GM18867 (cell line): ENCODE data around the gene SDCCAG8.

Experiments used
- ATAC-seq: cut with Tn5 transposase; IDR thresholded peaks from one replicate; pipeline ENCODE4 v1.9.1; 2021; ENCODE audit warnings: mild to moderate bottlenecking, moderate library complexity; ENCODE audit not compliant: unreplicated experiment

Gene SDCCAG8

DNA sequence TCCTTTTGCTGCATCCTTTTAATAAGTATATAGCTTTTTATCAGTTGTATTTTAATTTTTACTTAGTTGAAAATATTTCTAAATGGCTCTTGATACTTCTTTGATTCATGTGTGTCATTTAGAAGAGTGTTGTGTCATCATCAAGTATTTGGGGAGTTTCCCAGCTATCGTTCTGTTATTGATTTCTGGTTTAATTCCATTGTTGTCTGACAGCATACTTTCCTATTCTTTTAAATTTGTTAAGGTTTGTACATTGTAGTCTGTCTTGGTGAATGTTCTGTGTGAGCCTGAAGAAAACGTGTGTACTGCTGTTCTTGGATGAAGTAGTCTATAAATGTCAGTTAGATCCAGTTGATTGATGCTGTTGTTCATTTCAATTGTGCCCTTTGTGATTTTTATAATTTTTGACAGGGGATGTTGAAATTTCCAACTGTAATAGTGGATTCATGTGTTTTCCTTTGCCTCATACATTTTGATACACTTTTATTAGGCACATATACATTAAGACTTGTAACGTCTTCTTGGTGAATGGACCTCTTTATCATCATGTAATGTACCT, 24.8 kb downstream of the SDCCAG8 start:
- no peak for ATAC-seq

DNA sequence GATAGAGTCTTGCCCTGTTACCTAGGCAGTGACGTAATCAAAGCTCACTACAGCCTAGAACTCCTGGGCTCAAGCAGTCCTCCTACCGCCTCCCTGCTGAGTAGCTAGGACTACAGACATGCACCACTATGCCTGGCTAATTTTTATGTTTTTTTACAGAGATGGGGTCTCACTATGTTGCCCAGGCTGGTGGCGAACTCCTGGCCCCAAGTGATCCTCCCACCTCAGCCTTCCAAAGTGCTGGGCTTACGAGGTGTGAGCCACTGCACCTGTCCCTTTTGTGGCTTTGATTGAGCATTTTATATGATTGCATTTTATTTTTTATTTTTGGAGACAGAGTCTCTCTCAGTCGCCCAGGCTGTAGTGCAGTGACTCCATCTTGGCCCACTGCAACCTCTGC, 25.8 kb downstream of the SDCCAG8 start:
- ATAC-seq = no peak

DNA sequence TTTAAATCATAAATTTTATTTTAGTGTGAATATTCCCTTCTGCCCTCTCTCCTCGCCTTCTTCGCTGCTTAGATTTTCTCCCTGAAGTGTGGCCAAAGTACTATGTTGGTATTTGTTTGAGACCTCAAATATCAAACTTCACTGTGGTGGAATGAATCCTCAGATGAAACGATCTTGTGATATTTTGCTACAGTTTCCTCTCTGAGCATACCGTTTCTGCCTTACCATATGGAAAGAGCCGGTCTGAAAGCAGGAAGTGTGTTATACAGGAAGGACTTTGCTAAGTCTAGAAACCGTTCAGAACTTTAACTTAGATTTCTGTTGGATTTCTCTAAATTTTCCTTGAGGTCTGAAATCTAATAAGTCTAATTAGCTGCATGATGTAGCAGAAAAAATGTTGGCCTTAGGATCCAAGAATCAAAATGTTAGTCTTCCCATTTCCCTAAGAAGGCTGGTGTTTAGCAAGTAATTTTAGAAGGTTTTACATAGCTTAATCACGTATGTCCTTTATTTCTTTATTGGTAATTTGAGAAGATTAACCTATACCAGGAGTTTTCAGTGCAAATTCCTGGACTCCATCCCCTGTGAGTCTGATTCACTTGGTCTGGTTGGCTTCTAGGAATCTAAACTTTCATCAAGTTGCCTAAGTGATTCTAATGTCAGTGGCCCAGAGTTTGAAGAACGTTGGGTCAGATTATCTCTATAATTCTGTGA, 30.7 kb downstream of the SDCCAG8 start:
- ATAC-seq = no peak

DNA sequence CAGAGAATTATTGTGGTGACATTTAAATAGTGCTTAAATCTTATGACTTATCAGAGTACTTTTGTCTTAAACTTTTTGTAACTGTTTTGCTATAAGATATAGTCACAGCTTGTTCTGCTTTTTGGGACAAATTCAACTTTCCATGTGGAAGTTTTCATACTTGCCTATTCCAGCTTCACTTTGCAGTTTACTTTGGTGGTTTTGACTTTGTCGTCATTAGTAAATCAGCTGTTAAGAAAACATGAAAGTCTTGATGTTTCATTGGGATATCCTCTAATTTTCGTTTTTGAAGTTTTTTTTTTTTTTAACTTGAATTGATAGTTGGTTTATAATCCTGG, 31.3 kb downstream of the SDCCAG8 start:
- ATAC-seq = no peak

DNA sequence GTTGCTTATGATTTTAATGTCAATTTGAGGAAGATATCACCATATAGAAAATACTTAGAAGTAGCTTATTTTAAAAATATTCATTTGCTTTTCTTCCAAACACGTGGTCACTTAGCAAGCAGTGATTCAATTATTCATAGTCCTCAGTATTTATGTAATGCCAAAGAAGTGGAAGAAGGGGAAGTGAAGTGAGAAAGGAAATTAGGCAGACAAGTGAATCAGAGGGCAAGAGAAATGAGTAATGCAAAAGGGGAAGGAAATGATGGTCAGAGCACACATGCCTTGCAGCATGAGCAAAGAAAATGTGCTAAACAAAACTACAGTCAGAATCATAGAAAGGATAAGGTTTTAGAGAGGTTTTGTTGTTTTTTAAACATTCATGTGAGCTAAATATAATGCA, 31.8 kb downstream of the SDCCAG8 start:
- peak; percentile 95 for ATAC-seq

DNA sequence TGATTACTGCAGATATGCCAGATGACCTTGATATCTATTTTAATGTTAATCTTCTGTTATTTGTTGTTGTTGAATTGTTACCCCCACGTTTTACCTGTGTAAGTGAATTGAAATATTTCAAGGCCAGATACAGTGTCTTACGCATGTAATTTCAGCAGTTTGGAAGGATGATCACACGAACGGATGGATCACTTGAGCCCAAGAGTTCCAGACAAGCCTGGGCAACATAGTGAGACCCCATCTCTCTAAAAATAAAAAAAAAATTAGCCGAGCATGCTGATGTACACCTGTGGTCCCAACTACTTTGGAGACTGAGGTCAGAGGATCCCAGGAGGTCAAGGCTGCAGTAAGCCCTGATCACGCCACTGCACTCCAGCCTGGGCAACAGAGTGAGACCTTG, 32.2 kb downstream of the SDCCAG8 start:
- ATAC-seq = no peak

DNA sequence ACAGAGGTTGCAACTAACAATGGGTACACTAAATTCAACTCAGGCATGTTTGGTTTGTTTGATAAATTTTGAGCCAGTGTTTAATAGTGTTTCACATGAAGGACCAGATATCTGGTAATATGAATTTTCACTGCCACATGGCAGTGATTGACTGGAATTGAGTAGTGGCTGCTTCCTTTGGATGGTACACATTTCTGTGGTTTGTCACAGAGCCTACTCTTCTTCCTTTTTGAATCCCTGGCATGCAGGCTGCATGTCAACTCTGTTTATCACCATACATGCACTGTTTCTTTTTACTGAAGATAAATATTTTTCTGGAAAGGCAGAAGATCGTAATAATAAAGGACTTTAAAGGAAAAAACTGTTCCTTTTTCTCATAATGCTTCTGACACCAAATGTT, 35.5 kb downstream of the SDCCAG8 start:
- ATAC-seq = no peak

DNA sequence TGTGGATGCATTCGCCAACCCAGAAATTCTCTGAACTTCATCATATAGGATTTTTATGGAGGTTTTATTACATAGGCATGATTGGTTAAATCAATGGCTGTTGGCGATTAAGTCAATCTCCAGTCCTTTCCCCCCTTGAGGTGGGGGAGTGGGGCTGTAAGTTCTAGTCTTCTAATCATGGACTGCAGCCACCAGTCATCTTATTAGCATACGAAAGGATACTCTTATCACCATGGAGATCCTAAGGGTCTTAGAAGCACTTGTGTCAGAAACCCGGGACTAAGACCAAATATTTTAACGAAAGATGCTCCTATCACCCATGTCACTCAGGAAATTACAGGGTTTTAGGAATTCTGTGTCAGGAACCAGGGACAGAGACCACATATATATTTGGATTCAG, 36.3 kb downstream of the SDCCAG8 start:
- no peak for ATAC-seq

DNA sequence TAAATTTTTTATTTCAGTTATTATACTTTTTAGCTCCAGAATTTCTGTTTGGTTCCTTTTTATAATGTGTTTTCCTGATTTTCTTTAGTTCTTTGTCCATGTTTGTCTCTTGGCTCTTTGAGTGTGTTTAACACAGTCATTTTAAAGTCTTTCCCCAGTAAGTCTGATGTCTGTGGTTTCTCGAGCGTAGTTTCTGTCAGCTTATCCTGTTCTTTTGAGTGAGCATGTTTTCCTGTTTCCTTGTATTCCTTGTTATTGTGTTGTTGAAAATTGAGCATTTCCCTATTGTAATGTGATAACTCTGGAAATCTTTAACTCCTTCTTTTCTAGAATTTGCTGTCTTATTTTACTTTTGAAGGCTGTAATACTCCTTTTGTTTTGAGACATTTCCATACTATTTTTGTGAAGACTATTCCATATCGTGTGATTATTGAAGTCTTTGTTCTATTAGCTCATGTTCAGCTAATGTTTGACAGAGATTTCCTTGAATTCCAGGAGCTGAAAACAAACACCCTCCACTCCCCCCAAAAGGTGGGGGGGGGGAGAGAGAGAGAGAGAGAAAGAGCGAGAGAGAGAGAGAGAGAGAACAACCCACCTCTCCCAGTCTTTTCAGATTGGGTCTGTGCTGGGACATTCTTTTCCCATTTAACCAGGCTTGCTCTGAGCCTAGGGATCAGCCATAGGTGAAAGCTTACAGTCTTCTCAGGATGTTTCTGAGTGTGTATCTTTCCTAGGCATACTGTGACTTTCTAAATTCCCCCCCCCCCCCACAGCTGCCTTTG, 38.3 kb downstream of the SDCCAG8 start:
- no peak for ATAC-seq

DNA sequence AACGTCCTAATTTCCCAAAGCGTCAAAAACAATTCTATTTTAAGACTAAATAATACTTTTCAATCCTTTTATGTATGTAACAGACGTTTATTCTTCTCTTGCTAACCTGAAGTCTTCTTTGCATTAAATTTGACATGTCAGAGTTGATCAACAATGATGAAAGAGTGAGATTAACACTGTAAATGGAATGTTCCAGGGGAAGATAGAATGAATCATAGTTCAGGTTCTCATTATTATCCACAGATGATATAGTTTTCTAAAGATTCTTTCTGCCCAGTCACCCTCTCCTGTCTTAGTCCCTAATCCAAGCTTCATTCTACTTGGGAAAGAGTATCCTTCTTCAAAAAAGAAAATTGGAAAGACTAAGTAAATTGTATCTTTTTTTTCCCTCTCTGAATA, 38.9 kb downstream of the SDCCAG8 start:
- no peak for ATAC-seq

DNA sequence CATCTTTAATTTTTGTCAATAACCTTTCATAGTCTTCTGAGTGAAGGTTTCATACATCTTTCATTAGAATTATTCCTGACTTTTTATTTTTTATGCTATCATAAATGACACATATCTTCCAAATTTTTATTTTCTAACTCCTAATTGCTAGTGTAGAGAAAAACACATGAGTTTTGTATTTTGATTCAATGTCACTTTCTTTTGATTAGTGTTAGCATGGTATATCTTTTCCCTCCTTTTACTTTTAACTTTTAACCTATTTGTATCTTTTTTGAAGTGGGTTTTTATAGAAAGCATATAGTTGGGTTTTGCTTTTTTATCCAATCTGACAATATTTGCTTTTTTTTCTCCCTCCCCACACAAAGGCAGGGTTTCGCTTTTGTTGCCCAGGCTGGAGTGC, 43.2 kb downstream of the SDCCAG8 start:
- no peak for ATAC-seq

DNA sequence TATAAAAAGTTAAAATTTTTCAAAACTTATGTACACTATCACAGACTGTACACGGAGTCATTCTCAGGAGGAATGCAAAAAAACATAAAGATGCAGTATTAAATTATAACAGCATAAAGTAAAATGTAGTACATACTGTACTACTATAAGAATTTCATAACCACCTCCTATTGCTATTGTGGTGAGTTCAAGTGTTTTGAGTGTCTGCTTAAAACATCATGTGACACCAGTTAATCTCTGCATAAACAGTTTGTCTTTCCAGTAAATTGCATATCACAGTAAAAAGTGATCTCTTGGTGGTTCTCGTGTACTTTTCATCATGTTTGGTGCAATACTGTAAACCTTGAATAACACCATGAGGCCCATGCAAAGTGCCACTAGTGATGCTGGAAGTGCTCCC, 45.2 kb downstream of the SDCCAG8 start:
- ATAC-seq = no peak

DNA sequence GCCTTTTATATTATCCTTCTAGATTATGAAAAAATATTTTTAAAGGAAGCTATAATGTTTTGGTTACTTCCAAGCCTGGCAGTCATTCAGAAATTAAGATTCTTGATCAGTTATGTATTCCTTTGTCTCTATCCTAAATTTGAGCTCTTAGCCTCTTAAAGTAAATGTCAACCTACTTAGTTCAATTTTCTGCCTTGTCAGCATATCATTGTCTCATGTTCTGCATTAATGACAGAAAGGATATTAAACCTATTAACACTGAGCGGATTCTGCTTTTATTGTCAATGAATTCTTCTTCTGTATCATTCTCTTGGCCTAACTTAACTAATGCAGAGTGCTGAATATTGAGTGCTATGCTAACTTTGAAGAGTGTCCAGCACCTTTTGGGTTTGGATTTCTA, 56.0 kb downstream of the SDCCAG8 start:
- ATAC-seq = no peak

DNA sequence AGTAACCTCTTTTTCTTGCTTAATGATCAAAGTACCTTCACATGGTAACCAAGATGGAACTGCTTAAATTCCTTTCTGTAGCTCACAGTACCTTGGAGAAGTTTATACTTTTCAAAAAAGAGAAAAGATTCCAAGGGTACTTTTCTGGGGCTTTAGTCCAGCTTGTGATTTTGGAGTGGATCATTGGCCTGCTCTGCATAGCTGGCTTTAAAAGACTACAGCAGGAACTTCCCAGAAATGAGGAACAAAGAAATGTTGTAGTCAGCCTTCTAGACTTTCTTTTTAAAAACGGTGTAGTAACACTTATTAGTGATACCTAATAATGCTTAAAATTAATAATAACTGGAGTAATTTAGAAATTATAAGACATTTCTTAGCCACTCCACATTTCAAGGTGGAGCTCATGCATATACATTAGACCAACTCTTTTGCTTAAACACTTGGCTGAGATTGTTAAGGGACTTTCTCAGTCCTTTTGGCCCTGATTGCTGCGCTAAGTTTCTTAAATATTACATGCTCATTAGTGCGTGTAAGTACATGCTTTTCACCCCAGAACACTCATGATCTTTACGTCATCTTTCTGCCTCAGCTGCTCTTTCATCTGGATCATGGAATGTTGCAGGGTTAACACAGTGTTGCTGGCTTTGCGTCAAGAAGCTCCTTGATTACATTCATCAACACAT, 57.3 kb downstream of the SDCCAG8 start:
- peak; percentile 27 for ATAC-seq

DNA sequence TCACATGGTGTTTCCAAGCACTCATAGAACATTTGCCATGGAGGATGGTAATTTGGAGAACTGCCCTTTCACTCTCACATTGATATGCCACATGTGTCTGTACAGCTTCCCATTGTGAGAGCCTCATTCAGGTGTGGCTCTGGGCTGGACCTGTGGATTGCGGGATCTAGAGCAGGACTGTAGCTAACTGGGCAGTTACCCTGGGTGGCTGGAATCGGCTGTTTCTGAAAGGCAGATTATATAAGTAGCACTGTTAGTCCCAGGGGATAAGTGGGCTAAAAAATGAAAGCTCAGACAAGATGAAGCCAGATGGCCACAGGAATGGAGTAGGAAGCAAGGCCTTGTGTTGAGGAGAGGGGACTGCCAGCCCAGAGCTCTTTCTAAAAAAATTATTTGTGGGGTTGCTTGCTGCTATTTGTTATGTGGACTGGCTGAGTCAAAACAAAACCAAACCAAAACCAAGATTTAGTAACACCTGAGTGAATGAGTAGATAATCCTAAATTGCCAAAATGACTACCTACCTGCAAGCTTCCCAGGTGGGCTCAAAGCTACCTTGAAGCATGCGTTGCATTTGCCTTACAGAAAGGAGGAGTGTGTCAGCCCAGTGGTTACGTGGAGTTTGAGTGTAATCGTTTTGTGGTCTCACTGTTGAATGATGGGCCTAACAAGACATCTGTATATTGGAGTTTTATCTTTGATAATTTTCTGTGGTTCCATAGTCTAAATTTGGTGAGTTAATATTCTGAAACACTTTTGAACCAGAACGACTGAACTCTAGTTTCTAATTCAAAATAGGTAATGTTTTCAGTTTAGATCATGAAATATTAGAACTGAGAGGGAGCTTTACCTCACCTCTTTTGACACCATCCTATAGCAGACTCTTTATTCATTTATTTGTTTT, 58.0 kb downstream of the SDCCAG8 start:
- ATAC-seq = peak; percentile 74

DNA sequence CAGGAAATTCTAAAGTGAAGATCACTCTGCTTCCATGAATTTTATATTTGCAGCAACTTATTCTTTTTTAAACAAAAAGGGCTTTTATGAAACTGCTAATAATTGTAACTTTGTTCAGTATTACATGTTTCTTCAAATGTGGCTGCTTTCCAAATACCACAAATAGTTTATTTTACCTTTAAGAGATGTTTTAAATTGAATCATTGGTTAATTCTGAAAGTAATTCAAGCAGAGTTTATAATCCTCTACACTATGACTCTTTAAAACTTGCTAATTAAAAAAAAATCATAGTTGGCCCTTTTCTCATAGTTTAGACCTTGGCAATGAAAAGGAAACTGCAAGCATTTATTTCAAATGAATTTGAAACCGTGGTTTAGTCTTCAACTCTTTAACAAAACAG, 59.6 kb downstream of the SDCCAG8 start:
- ATAC-seq = no peak

DNA sequence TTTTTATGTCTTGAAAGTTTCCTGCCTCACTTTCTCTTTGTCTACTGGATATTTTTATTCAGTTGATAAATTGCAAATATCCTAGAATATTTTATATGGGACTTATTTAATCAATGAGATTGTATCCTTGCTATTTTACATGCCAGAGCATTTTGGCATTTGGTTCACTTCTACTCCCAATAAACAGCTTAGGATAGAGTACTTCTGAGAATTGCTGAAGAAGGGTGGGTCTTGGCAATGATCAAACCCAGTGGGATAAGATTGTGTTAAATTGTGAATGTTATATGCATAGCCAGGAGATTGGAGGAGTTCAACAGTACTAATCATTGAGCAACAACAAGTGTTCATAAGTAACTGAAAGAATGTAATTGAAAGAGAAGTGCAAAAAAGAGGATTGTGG, 60.1 kb downstream of the SDCCAG8 start:
- no peak for ATAC-seq

DNA sequence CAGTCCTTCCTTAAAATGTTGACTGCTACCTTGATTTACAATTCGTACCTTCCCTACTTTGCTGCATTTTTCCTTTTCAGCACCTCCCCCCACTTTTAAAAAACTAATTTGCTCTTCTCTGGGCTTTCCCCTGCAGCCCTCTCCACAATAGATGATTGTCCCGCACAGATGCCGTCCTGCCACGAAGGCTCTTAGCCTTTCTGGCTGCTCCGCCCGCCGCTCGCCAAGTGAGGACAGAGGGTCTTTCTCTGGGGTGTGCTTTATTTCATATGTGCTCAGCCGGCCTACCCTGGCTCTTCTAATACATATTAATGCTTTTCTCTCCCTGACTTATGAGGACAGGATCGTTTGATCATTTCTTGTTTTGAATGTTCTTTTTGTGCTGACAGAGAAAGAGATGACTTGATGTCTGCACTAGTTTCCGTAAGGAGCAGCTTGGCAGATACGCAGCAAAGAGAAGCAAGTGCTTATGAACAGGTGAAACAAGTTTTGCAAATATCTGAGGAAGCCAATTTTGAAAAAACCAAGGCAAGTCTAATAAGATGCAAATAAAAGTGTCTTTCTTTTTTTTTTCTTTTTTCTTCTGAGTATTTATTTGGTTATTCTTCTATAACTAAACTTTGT, 60.6 kb downstream of the SDCCAG8 start:
- ATAC-seq = no peak

DNA sequence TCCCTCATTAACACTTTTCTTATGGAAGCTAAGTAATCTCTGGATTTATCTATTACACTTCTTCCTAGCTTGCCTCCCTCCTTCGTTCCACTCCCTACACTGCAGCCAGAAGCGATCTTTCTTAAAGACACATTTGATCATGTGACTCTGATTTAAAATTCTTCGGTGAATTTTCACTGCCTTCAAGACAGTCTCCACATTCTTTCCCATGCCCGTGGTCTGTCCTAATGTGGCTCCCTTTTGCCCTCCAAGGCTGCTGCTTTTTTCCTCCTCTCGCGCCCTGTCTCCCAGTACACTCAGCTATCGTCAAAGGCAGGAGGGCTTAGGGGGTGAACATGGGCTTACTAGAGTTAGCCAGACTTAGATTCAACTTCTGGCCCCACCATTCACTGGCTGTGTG, 64.4 kb downstream of the SDCCAG8 start:
- no peak for ATAC-seq

DNA sequence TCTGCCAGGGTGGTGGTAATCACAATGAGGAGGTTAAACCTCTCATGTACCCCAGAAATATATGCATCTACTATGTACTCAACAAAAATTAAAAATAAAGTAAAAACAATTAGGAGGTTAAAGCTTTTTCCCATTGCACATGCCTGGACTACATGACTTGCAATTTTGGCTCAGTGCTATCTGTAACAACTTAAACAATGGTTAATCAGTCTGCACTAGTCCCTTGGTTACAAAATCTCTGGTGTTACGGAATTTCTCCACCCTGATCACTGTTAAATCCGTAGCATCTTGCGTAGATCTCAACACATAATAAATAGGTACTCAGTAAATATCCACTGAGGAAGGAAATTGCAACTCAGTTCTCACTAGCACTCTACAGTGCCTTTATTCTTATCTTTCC, 66.5 kb downstream of the SDCCAG8 start:
- ATAC-seq = no peak
